Esophagus squamous epithelium (tissue), 5 donors: Measurements from ENCODE around the gene BCAR3. TPM values are rescaled to one million over a fixed set of nuclear protein-coding genes. Genes with fewer than 3 reads are reported as not detected.

Experiments used
- DNase-seq: peaks from one replicate; lab custom pipeline; 2025; lab: John Stamatoyannopoulos, UW
- H3K27ac ChIP-seq, 4 donors: fragments of 200-600 bp; sonication (generic); one replicate each; pipeline ENCODE4 v1.5.1; 2016 to 2019; ENCODE audit warnings: mild to moderate bottlenecking in 1 of 4
- H3K27me3 ChIP-seq, 4 donors: fragments of 200-600 bp; sonication (generic); 1 replicate in 3 of 4; 2 replicates in 1 of 4; pipeline versions ENCODE4 v1.5.1 to v1.6.0; 2017 to 2021; ENCODE audit warnings: antibody characterized with exemption in 1 of 4
- H3K36me3 ChIP-seq, 3 donors: fragments of 200-600 bp; sonication (generic); one replicate each; pipeline ENCODE4 v1.5.1; 2016 to 2019
- H3K4me1 ChIP-seq, 3 donors: fragments of 200-600 bp; sonication (generic); one replicate each; pipeline ENCODE4 v1.5.1; 2017 to 2019
- H3K4me3 ChIP-seq, 4 donors: fragments of 200-600 bp; sonication (generic); 1 replicate in 3 of 4; 2 replicates in 1 of 4; pipeline ENCODE4 v1.5.1; 2016 to 2019; ENCODE audit warnings: mild to moderate bottlenecking in 2 of 4, moderate library complexity in 1 of 4
- H3K9me3 ChIP-seq, 3 donors: fragments of 200-600 bp; sonication (generic); one replicate each; pipeline ENCODE4 v1.5.1; 2016 to 2019
- POLR2A ChIP-seq, 4 donors: fragments of 450-650 bp; IDR thresholded peaks; one replicate each; pipeline ENCODE4 v1.6.1; 2017; ENCODE audit warnings: antibody characterized with exemption in 4 of 4, mild to moderate bottlenecking in 4 of 4, moderate library complexity in 3 of 4
- WGBS, 2 donors: methylation state at CpG; one replicate each; pipeline ENCODE4 v1.1.5; 2018; 5-methylcytosine and 5-hydroxymethylcytosine counted together
- intact Hi-C: fragments of 100-400 bp; cut with DNase I; formaldehyde crosslinking; loops from one replicate; pipeline ENCODE4 v1.15.0; 2022
- total RNA-seq, 4 donors: library from RNA; depleted of rRNA; stranded (reverse); fragments of >200 nt; gene quantifications; one replicate each; pipeline ENCODE4 v1.1.0, GENCODE V29; 2016
- TF ChIP-seq, protein P1 (sequence below), 6 experiments: fragments of 450-650 bp in 4 of 6; fragments of 200-600 bp in 2 of 6; sonication (generic) in 2 of 6; IDR thresholded peaks; one replicate each; pipeline ENCODE4 v1.5.1; 2016 to 2019; ENCODE audit warnings: antibody characterized with exemption in 6 of 6, mild to moderate bottlenecking in 4 of 6, moderate library complexity in 4 of 6
- donor health status: DM: yes; HTN: yes; CAD: no.

BCAR3 gene
- total RNA-seq, 4 donors from 2014 or later, result 6.9 to 17.5 (median 9.4) TPM

DNA sequence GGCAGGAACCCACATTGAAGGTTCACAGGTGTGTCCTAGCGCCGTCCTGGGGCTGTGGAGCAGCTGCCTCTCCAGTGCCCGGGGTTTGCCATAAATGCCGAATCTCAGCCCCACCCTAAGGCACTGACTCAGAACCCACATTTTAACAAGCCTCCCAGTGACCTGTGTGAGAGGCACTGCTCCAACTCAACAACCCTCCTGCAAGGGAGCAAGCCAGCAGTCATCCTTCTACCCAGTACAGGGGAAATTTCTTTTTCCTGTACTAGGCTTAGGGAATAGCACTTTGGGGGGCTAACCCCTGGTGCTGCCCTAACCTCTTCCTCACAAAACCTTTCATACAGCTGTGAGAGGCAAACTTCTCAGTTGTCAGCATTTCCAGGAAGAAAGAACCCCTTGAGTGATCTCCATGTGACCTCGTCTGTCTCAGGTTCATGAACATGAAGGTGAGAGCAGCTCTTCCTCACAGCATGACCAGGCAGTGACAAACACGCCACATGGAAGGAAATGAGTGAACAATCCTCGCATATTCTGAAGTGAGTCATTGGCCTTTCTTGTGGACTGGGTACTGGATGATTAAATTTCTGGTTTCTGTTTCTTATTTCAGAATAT is 11.4 kb upstream of the BCAR3 start:
- no peak overlapping the region for H3K4me3 ChIP-seq
- H3K27ac ChIP-seq, result peak overlapping the region; percentile 71 to 89 (median 82)
- no peaks in the 10 kb centered on the region for H3K9me3 ChIP-seq
- no peaks in the 10 kb centered on the region for H3K27me3 ChIP-seq
- 10 to 48% methylated on average over 3 to 7 of the region's 7 CpGs for WGBS, 2 donors
- intact Hi-C loops, result no loop called here
- H3K36me3 ChIP-seq, result no peaks in the 10 kb centered on the region
- no peak for DNase-seq
- H3K4me1 ChIP-seq, result peaks cover 9 to 52% (median 32%) of the 10 kb centered on the region in 3 donors
- TF ChIP-seq, protein P1, sequence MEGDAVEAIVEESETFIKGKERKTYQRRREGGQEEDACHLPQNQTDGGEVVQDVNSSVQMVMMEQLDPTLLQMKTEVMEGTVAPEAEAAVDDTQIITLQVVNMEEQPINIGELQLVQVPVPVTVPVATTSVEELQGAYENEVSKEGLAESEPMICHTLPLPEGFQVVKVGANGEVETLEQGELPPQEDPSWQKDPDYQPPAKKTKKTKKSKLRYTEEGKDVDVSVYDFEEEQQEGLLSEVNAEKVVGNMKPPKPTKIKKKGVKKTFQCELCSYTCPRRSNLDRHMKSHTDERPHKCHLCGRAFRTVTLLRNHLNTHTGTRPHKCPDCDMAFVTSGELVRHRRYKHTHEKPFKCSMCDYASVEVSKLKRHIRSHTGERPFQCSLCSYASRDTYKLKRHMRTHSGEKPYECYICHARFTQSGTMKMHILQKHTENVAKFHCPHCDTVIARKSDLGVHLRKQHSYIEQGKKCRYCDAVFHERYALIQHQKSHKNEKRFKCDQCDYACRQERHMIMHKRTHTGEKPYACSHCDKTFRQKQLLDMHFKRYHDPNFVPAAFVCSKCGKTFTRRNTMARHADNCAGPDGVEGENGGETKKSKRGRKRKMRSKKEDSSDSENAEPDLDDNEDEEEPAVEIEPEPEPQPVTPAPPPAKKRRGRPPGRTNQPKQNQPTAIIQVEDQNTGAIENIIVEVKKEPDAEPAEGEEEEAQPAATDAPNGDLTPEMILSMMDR (IDR thresholded peaks at IDR 0.05), result no peak
- no peak for TF ChIP-seq POLR2A (IDR thresholded peaks at IDR 0.05)

DNA sequence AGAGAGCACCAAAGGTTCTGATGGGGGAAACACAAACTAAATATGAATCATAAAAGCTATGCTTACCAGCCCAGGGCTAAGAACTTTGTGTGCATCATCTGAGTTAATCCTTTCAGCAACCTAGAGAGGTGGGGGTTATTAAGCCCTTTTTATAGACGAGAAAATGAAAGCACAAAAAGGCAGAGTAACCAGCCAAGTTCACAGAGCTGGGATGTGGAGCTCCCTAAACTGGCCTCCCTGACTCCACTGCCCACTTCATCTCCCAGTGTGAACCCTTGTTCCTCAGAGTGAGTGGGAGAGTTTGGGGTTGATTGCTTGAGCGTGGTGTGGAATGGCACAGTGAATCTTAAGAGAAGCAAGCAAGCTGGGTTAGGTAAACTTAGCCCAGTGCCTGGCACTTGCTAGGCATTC is 10.8 kb upstream of the BCAR3 start:
- Histone ChIP-seq H3K4me3 (no peak overlapping the region), H3K36me3 (no peaks in the 10 kb centered on the region), H3K27ac (peak overlapping the region; percentile 71 to 89 (median 82)), H3K9me3 (no peaks in the 10 kb centered on the region), H3K4me1 (peaks cover 9 to 52% (median 32%) of the 10 kb centered on the region in 3 donors), H3K27me3 (no peaks in the 10 kb centered on the region)
- no peak for TF ChIP-seq POLR2A (IDR thresholded peaks at IDR 0.05)
- no peak for DNase-seq
- intact Hi-C loops, result no loop called here
- WGBS, 2 donors, result 7 to 31% methylated on average over 1 to 2 of the region's 2 CpGs

- no peak for TF ChIP-seq POLR2A (IDR thresholded peaks at IDR 0.05)
- TF ChIP-seq, protein P1 (IDR thresholded peaks at IDR 0.05), result no peak
- H3K9me3 ChIP-seq, result no peaks in the 10 kb centered on the region
- no peak for DNase-seq
- H3K36me3 ChIP-seq, result no peaks in the 10 kb centered on the region
- 34 to 56% methylated on average over 3 to 4 of the region's 4 CpGs for WGBS, 2 donors
- H3K4me3 ChIP-seq, result no peak overlapping the region
- peak overlapping the region in 3 of 4 donors; percentile 71 to 89 (median 86) for H3K27ac ChIP-seq
- H3K27me3 ChIP-seq, result no peaks in the 10 kb centered on the region
- peaks cover 9 to 52% (median 32%) of the 10 kb centered on the region in 3 donors for H3K4me1 ChIP-seq
- intact Hi-C loops, result no loop called here
Measured at GRCh38 chr1:93692026-93692425, 10.4 kb upstream of the BCAR3 start.

GRCh38 chr1:93690921-93691789 is 9.5 kb upstream of the BCAR3 start:
- TF ChIP-seq, protein P1 (IDR thresholded peaks at IDR 0.05), result no peak
- TF ChIP-seq POLR2A (IDR thresholded peaks at IDR 0.05), result no peak
- 89 to 97% methylated on average over 2 to 3 of the region's 4 CpGs for WGBS, 2 donors

DNA sequence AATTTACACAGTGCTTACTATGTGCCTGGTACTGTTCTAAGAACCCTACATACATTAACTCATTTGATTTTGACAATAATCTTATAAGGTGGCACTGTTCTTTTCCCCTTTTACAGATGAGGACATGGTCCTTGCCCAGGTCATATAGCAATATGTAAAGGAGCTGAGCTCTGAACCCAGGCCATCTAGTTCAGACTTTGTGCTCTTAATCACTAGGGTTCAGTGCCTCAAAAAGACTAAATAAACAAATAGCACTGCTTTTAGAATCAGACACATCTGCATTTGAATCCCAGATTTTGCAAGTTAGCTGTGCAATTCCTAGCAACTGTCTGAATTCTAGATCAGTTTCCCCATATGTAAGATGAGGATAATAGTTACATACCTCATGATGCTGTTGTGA is 8.7 kb upstream of the BCAR3 start:
- TF ChIP-seq, protein P1 (IDR thresholded peaks at IDR 0.05), result no peak
- TF ChIP-seq POLR2A (IDR thresholded peaks at IDR 0.05), result no peak
- Histone ChIP-seq H3K36me3 (no peaks in the 10 kb centered on the region), H3K27me3 (no peaks in the 10 kb centered on the region), H3K9me3 (no peaks in the 10 kb centered on the region), H3K4me1 (peaks cover 9 to 45% (median 32%) of the 10 kb centered on the region in 3 donors), H3K27ac (no peak overlapping the region), H3K4me3 (no peak overlapping the region)
- DNase-seq, result no peak
- intact Hi-C loops, result no loop called here

More at GRCh38 chr1:93690921-93691789, 9.5 kb upstream of the BCAR3 start:
- Histone ChIP-seq H3K27ac (no peak overlapping the region), H3K27me3 (no peaks in the 10 kb centered on the region), H3K36me3 (no peaks in the 10 kb centered on the region), H3K4me3 (no peak overlapping the region), H3K4me1 (peaks cover 9 to 52% (median 32%) of the 10 kb centered on the region in 3 donors), H3K9me3 (no peaks in the 10 kb centered on the region)
- intact Hi-C loops, result no loop called here
- DNase-seq, result no peak
